Uterus (tissue), 2 donors: ENCODE data around the gene PPM1H.

Experiments used
- CTCF ChIP-seq, 4 experiments: fragments of 200-600 bp in 2 of 4; fragments of 450-650 bp in 2 of 4; sonication (generic) in 2 of 4; IDR thresholded peaks; one replicate each; pipeline ENCODE4 v1.5.1; 2016 to 2019; ENCODE audit warnings: antibody characterized with exemption in 4 of 4, mild to moderate bottlenecking in 2 of 4, moderate library complexity in 1 of 4
- POLR2A ChIP-seq, 2 donors: fragments of 450-650 bp; IDR thresholded peaks; one replicate each; pipeline ENCODE4 v1.6.1; 2016; ENCODE audit warnings: antibody characterized with exemption in 2 of 2, mild to moderate bottlenecking in 1 of 2, moderate library complexity in 1 of 2

GRCh38 chr12:62895351-62895877 lies 39.5 kb downstream of the PPM1H start:
- TF ChIP-seq CTCF (IDR thresholded peaks at IDR 0.05), result no peak
- TF ChIP-seq POLR2A (IDR thresholded peaks at IDR 0.05), result no peak
